ENCODE results near the gene DMAC2. TPM values are rescaled to one million over a fixed set of nuclear protein-coding genes. Genes with fewer than 3 reads are reported as not detected.
A peak's percentile ranks its signal among the peaks of the same experiment; 100 is the strongest.

Gene DMAC2
- total and polyA plus RNA-seq, 4 donors = 25.5 to 51.7 (median 48.8) TPM

DNA sequence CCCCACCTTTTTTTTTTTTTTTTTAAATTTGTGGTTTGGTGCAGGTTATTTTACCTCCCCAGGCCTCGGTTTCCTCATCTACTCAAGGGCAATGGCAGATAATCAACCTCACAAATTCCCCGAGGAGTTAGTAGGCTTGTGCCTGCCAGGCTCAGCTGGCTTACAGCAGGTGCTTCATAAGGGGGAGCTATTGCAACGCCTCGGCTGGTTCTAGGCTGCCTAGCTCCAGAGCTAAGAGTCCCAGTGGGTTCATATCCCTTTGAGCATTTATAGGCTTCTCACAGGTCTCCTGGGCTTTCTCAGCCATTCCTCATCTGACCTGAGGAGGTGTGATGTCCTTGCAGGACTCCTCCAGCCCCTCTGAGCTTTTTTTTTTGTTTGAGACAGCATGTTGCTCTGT lies 31.5 kb downstream of the DMAC2 start:
- no peaks in the 10 kb centered on the region for H3K9me3 ChIP-seq (ENCODE audit: control insufficient read depth in 4 of 4, insufficient read depth in 3 of 4, low read length in 3 of 4)
- no peaks in the 10 kb centered on the region for H3K27me3 ChIP-seq (ENCODE audit: control insufficient read depth in 3 of 3, insufficient read depth in 3 of 3, low read length in 2 of 3)
- H3K4me3 ChIP-seq = no peak overlapping the region
- DNase-seq (no peak), ATAC-seq (ENCODE audit: insufficient read depth, low FRiP score) (no peak)
- peaks cover 0 to 13% (median 6%) of the 10 kb centered on the region in 4 donors for H3K36me3 ChIP-seq (ENCODE audit: control insufficient read depth in 4 of 4, insufficient read depth in 4 of 4, low read length in 4 of 4)
- TF ChIP-seq, protein P1, sequence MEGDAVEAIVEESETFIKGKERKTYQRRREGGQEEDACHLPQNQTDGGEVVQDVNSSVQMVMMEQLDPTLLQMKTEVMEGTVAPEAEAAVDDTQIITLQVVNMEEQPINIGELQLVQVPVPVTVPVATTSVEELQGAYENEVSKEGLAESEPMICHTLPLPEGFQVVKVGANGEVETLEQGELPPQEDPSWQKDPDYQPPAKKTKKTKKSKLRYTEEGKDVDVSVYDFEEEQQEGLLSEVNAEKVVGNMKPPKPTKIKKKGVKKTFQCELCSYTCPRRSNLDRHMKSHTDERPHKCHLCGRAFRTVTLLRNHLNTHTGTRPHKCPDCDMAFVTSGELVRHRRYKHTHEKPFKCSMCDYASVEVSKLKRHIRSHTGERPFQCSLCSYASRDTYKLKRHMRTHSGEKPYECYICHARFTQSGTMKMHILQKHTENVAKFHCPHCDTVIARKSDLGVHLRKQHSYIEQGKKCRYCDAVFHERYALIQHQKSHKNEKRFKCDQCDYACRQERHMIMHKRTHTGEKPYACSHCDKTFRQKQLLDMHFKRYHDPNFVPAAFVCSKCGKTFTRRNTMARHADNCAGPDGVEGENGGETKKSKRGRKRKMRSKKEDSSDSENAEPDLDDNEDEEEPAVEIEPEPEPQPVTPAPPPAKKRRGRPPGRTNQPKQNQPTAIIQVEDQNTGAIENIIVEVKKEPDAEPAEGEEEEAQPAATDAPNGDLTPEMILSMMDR (IDR thresholded peaks at IDR 0.05; ENCODE audit: control extremely low read depth, extremely low read depth) = no peak
- peak overlapping the region in 1 of 2 donors; percentile 88 for H3K27ac ChIP-seq (ENCODE audit: low read depth in 1 of 2, low read length in 1 of 2)
- H3K9ac ChIP-seq (ENCODE audit: insufficient read depth in 1 of 2, low read length in 2 of 2) = no peak overlapping the region
- H3K4me1 ChIP-seq (ENCODE audit: control insufficient read depth in 5 of 5, insufficient read depth in 5 of 5, low read length in 5 of 5) = peaks cover 0 to 20% (median 4%) of the 10 kb centered on the region in 5 donors
- WGBS, 2 donors = 56 to 73% methylated on average over 4 of the region's 4 CpGs

DNA sequence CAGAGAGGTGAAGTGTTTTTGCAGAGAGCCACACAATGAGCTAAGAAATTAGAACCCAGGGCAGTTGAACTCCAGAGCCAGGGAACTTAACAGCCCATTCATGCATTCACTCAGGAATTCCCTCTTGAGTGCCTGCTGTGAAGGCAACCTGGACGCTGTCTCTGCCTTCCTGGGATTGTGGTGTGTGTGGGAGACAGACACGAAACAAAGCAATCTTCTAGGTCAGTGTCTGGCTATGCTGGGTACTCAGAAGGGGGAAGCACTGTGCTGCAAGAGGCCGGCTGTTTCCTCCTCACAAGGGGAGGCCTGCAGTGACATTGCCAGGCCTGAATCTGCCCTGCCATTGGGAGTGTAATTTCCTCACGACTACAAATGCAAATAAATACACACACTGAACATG lies 32.4 kb downstream of the DMAC2 start:
- no peaks in the 10 kb centered on the region for H3K9me3 ChIP-seq (ENCODE audit: control insufficient read depth in 4 of 4, insufficient read depth in 3 of 4, low read length in 3 of 4)
- TF ChIP-seq, protein P1 (IDR thresholded peaks at IDR 0.05; ENCODE audit: control extremely low read depth, extremely low read depth) = no peak
- DNase-seq (peak in 1 of 3 donors; percentile 37), ATAC-seq (ENCODE audit: insufficient read depth, low FRiP score) (peak; percentile 33)
- WGBS, 2 donors = 14 to 22% methylated on average over 4 of the region's 4 CpGs
- peak overlapping the region; percentile 11 to 88 for H3K27ac ChIP-seq (ENCODE audit: low read depth in 1 of 2, low read length in 1 of 2)
- peaks cover 0 to 13% (median 1%) of the 10 kb centered on the region in 4 donors for H3K36me3 ChIP-seq (ENCODE audit: control insufficient read depth in 4 of 4, insufficient read depth in 4 of 4, low read length in 4 of 4)
- H3K4me1 ChIP-seq (ENCODE audit: control insufficient read depth in 5 of 5, insufficient read depth in 5 of 5, low read length in 5 of 5) = peaks cover 0 to 25% (median 4%) of the 10 kb centered on the region in 5 donors
- H3K27me3 ChIP-seq (ENCODE audit: control insufficient read depth in 3 of 3, insufficient read depth in 3 of 3, low read length in 2 of 3) = no peaks in the 10 kb centered on the region
- H3K4me3 ChIP-seq = no peak overlapping the region
- H3K9ac ChIP-seq (ENCODE audit: insufficient read depth in 1 of 2, low read length in 2 of 2) = no peak overlapping the region

DNA sequence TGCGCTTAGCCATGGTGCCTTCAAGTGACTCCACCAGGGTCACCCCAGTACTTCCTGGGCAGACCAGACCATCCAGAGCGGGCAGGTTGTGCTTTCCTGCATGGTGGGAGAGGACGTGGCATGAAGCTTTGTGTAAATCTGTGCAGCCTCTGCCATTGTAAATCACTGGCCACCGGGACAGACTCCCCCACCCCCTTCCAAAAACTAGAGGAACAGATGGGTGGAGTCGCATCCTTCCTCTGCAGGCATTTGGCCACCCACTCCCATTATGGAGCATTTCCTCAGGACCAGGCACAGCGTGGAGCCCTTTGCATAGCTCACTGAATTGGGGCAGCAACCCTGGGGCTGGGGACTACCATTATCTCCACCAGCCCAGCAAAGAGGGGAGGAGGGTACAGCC lies 33.9 kb downstream of the DMAC2 start:
- H3K36me3 ChIP-seq (ENCODE audit: control insufficient read depth in 4 of 4, insufficient read depth in 4 of 4, low read length in 4 of 4) = peaks cover 0 to 6% (median 0%) of the 10 kb centered on the region in 4 donors
- no peak overlapping the region for H3K9ac ChIP-seq (ENCODE audit: insufficient read depth in 1 of 2, low read length in 2 of 2)
- no peaks in the 10 kb centered on the region for H3K27me3 ChIP-seq (ENCODE audit: control insufficient read depth in 3 of 3, insufficient read depth in 3 of 3, low read length in 2 of 3)
- WGBS, 2 donors = 67 to 71% methylated on average over 6 of the region's 6 CpGs
- TF ChIP-seq, protein P1 (IDR thresholded peaks at IDR 0.05; ENCODE audit: control extremely low read depth, extremely low read depth) = no peak
- peak overlapping the region; percentile 12 to 13 for H3K27ac ChIP-seq (ENCODE audit: low read depth in 1 of 2, low read length in 1 of 2)
- no peak for ATAC-seq (ENCODE audit: insufficient read depth, low FRiP score)
- peaks cover 0 to 27% (median 4%) of the 10 kb centered on the region in 5 donors for H3K4me1 ChIP-seq (ENCODE audit: control insufficient read depth in 5 of 5, insufficient read depth in 5 of 5, low read length in 5 of 5)
- no peaks in the 10 kb centered on the region for H3K9me3 ChIP-seq (ENCODE audit: control insufficient read depth in 4 of 4, insufficient read depth in 3 of 4, low read length in 3 of 4)
- H3K4me3 ChIP-seq = no peak overlapping the region
- no peak for DNase-seq

Data from lung (tissue), 12 donors.